ENCODE data around the gene RNF115.
"Not testable (repeated sequence)": the region's sequence is repeated elsewhere in the genome, so short reads cannot be mapped to it uniquely, and the experiment has no call there.

Gene RNF115

DNA sequence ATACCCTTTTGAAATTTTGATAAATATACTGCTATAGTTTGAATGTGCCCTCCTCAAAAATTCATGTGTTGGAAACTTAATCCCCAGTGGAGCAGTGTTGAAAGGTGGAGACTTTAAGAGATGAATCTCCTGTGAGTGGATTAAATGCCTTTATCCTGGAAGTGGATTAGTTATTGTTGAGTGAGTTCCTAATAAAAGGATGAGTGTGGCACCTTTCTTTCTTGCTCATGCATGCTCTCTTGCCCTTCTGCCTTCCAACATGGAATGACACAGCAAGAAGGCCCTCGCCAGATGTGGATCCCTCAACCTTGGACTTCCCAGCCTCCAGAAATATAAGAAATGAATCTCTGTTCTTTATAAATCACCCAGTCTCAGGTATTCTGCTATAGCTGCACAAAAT lies 52.8 kb downstream of the RNF115 start:
- no peak for DNase-seq

DNA sequence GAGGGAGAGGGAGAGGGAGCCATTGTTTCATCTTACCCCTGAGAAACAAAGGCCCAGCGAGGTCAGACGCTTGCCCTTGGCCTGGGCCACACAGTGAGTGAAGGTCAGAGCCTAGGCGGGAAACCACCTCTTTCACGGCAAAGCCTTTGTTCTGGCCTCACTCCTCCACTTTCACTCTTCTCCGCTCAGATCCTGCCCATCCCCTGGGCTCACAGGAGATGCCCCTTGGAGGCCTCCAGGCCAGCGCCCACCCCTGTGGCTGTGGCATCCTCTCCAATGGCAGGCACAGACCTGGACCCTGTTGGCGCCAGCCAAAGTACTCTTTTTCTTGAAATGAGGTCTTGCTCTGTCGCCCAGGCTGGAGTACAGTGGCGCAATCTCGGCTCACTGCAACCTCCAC lies 55.9 kb downstream of the RNF115 start:
- not testable (repeated sequence) for DNase-seq

DNA sequence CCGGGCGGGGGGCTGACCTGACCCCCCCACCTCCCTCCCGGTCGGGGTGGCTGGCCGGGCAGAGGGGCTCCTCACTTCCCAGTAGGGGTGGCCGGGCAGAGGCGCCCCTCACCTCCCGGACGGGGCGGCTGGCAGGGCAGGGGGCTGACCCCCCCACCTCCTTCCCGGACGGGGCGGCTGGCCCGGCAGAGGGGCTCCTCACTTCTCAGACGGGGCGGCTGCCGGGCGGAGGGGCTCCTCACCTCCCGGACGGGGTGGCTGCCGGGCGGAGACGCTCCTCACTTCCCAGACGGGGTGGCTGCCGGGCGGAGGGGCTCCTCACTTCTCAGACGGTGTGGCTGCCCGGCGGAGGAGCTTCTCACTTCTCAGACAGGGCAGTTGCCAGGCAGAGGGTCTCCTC lies 57.0 kb downstream of the RNF115 start:
- DNase-seq = not testable (repeated sequence)

DNA sequence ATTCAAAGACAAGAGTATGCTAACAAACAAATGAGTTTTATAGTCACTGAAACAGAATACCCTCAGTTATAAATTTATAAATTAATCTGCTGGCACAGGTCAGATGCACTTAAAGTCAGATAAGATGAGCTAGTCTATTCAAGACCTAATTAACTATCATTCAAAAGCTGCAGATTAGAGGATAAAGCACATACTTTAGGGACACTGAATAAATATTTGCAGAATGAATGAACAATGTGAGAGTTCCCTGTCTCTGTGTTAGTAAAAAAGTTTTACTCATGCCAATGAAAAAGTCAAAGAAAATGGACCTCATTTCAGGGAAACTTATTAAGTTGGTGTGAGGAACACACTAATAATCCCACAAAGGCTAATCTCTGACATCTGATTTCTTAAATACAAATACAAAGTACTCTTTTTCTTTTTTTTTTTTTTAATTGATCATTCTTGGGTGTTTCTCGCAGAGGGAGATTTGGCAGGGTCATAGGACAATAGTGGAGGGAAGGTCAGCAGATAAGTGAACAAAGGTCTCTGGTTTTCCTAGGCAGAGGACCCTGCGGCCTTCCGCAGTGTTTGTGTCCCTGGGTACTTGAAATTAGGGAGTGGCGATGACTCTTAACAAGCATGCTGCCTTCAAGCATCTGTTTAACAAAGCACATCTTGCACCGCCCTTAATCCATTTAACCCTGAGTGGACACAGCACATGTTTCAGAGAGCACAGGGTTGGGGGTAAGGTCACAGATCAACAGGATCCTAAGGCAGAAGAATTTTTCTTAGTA lies 58.1 kb downstream of the RNF115 start:
- not testable (repeated sequence) for DNase-seq

DNA sequence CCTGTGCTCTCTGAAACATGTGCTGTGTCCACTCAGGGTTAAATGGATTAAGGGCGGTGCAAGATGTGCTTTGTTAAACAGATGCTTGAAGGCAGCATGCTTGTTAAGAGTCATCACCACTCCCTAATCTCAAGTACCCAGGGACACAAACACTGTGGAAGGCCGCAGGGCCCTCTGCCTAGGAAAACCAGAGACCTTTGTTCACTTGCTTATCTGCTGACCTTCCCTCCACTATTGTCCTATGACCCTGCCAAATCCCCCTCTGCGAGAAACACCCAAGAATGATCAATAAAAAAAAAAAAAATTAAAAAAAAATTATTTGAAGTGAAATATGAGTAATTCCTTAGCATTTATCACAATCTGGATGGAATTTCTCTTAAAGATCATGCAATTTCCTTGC lies 58.8 kb downstream of the RNF115 start:
- not testable (repeated sequence) for DNase-seq

DNA sequence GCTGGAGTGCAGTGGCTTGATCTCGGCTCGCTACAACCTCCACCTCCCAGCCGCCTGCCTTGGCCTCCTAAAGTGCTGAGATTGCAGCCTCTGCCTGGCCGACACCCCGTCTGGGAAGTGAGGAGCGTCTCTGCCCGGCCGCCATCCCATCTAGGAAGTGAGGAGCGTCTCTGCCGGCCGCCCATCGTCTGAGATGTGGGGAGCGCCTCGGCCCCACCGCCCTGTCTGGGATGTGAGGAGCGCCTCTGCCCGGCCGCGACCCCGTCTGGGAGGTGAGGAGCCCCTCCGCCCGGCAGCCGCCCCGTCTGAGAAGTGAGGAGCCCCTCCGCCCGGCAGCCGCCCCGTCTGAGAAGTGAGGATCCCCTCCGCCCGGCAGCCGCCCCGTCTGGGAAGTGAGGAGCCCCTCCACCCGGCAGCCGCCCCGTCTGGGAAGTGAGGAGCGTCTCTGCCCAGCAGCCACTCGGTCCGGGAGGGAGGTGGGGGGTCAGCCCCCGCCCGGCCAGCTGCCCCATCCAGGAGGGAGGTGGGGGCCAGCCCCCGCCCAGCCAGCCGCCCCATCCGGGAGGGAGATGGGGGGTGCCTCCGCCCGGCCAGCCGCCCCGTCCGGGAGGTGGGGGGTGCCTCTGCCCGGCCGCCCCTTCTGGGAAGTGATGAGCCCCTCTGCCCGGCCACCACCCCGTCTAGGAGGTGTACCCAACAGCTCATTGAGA lies 59.5 kb downstream of the RNF115 start:
- DNase-seq = not testable (repeated sequence)

DNA sequence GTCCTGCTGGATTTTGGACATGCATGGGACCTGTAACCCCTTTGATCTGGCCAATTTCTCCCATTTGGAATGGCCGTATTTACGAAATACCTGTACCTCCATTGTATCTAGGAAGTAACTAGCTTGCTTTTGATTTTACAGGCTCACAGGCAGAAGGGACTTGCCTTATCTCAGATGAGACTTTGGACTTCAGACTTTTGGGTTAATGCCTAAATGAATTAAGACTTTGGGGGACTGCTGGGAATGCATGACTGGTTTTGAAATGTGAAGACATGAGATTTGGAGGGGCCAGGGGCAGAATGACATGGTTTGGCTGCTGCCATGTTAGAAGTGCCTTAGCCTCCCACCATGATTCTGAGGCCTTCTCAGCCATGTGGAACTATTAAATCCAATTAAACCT lies 61.9 kb downstream of the RNF115 start:
- DNase-seq = not testable (repeated sequence)

DNA sequence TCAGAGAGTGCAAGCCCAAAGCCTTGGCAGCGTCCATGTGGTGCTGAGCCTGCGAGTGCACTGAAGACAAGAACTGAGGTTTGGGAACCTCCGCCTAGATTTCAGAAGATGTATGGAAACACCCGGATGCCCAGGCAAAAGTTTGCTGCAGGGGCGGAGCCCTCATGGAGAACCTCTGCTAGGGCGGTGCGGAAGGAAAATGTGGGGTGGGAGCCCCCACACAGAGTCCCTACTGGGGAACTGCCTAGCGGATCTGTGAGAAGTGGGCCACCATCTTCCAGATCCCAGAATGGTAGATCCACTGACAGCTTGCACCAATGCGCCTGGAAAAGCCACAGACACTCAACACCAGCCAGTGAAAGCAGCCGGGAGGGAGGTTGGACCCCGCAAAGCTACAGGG lies 62.4 kb downstream of the RNF115 start:
- DNase-seq = not testable (repeated sequence)

DNA sequence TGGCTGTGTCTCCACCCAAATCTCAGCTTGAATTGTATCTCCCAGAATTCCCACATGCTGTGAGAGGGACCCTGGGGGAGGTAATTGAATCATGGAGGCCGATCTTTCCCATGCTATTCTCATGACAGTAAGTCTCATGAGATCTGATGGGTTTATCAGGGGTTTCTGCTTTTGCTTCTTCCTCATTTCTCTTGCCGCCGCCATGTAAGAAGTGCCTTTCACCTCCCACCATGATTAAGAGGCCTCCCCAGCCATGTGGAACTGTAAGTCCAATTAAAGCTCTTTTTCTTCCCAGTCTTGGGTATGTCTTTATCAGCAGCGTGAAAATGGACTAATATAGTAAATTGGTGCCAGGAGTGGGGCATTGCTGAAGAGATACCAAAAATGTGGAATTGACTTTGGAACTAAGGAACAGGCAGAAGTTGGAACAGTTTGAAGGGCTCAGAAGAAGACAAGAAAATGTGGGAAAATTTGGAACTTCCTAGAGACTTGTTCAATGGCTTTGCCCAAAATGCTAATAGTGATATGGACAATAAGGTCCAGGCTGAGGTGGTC lies 63.4 kb downstream of the RNF115 start:
- DNase-seq = not testable (repeated sequence)

DNA sequence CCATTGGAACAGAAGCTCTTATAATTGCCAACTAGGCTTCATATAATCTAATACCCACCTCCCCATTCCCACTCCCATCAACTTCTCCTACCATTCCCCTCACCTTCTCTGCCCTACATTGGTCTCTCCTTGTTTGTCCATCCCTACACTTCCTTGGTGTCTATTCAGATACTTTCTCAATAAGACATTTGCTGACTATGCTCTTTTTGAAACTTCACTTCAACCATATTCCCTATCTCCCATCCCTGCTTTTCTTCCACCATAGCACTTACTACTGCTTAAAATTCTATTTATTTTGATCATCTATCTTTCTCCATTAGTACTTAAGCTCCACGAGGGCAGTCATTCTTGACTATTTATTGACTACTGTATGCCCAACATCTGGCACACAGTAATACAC lies 64.2 kb downstream of the RNF115 start:
- no peak for DNase-seq

DNA sequence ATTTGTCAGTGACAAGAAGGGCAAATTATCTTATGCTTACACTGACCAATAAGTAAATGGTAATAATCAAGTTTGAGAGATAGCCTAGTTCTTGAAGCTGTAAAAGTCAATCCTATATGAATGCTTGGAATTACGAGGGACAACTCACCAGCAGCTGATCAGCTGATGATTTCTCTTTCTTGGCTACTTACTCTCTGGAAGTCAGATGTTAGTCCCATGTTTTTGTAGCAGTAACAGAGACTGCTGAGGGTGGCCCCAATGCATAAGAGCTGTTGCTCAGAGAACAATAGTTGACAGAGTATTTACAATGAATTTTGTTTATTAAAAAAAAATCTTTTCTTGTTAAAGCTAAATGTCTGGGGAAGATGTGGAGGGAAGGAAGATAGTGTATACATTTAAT lies 65.3 kb downstream of the RNF115 start:
- no peak for DNase-seq

DNA sequence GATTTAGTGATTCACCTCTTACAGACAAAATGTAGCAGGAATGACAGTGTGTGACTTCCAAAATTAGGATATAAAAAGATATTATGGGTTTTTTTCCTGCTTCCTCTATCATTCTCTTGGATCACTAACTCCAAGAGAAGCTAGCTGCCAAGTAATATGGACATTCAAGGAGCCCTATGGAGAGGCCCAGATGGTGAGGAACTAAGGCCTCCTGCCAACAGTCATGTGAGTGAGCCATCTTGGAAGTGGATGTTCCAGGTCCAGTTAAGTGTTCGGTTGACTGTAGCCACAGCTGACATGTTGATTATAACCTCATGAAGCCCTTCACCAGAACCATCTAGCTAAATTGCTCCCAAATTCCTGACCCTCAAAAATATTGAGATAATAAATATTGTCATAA lies 65.8 kb downstream of the RNF115 start:
- no peak for DNase-seq

DNA sequence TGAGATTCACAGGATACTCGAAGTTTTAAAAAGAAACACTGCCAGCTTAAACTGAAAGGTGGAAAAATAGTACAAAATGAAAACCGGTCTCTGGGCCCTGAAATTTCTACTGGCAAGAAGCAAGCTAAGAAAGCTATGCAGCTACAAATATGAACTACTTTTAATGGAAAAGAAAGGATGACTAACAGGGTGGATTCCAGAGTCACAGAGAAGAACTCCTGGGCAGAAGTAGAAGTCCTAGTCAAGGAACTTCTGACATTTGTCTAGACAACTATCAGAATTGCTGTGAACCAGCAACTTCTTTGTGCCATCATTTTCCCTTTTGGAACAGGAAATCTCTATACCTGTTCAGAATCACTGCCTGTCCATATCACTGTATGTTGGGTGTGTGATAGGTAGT lies 66.5 kb downstream of the RNF115 start:
- no peak for DNase-seq

DNA sequence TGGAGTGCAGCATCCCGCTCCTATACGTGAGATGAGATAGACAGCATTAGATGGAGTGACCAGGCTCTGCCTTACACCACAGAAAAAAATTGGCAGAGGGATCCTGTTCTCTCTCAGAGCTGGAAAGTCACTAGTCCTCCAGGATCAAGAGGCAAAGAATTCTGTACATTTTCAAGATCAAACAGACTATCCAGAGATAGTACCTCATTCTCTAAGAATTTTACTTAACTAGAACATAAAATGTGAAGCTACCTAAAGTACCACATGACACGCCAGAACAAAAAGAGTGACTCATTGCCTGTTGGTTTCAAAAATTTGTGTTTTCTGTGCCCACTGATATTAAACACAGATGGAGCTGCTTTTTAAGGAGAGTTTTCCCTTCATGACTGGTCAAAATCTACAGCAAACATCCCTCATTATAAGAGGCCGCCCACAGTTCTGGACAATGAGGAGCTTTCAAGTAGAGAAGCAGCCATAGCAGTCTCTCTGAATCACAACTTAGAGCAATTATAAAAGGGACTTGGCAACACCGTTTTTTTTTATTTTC lies 72.3 kb downstream of the RNF115 start:
- no peak for DNase-seq

DNA sequence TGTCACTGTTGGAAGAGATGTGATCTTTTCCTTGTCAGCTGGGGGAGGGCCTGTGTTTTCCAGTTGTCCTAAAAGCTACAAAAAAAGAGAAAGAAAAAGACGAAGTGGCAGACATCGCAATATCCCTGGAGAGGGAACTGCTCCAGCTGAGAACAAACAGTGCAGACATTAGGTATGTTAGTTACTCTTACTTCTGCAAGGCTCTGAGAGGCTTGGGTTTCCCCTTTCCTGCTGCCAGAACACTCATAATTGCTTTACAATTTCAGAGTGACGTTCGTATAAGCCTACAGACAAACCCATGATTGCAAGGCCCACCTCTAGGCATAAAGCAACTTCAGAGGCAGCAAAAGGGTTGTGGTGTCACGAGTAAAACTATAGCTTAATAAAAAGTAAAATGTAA lies 73.5 kb downstream of the RNF115 start:
- no peak for DNase-seq

DNA sequence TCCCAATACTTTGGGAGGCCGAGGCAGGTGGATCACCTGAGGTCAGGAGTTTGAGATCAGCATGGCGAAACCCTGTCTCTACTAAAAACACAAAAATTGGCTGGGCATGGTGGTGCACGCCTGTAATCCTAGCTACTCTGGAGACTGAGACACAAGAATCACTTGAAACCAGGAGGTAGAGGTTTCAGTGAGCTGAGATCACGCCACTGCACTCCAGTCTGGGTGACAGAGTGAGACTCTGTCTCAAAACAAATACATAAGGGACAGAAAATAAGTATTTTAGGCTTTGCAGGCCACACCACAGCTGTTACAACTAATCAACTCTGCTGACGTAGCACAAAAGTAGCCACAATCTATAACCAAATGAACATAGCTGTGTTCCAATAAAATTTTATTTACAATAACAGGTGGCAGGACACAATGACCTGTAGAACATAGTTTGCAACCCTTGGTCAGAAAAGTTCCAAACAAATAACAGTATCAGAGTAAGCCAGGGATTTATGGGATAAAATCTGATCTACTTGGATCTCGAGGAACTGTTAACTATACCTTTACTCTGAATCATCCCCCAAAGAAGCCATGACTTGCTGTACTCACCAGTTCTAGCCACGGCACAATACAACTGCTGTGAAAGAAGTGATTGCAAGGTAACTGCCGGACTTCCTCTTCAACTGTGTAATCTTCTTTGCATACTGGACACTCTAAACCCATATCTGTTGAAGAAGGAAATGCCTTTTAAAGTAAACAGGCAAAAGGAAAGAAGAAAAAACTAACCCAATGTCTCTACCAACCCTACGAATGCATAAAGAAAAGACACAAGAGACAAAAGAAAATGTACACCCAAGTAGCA lies 76.3 kb downstream of the RNF115 start:
- DNase-seq = no peak

DNA sequence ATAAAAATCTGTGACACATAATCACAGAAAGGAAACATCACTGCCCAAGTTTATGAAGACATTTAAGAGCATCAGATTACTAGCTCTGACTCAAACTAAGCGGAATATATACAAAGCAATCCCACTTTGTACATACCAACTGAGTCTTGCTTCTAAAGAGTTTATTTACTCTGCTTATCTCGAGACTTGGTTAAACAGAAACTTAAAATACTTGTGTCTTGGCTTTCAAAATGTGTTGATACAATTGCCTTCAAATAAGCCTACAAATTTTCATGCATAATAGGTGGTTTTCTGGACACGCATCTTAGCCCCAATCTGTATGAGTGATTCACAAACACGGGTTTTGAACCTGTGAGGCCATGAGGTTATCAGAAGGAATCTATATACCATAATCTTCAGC lies 83.6 kb downstream of the RNF115 start:
- DNase-seq = no peak

DNA sequence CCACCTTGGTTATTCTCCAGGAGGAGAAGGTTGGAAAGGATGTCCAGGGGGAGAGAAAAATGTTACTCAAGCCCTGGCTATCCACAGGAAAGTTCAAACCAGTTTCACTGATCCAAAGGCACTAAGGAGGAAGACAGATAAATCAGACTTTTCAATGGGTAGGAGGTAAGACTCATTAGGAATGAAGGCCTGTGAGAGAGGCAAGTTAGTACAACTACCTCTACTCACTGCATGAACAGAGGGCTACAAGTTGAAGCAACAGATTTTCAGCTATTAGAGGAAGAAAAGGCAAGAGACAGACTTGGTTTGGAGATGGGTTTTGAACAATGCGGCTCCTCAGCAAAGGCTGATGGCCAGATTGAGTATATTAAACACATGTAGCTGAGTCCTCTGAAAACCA lies 87.7 kb downstream of the RNF115 start:
- no peak for DNase-seq

DNA sequence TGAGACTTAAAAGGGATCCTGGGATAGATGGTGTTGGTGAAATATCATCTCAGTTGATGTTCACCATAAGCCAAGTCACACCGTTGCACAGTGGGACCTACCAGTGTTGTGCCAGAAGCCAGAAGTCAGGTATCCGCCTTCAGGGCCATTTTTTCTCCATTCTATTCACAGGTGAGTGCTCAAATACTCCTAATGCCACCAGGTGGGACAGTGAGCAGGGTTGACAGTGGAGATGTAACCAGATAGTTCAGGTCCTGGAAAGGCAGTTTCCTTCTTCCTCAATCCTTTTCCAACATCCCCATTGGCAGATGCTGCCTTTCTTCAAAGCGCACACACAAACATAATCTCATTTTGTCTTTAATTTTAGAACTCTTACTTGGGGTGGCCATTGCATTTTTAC lies 93.0 kb downstream of the RNF115 start:
- no peak for DNase-seq

DNA sequence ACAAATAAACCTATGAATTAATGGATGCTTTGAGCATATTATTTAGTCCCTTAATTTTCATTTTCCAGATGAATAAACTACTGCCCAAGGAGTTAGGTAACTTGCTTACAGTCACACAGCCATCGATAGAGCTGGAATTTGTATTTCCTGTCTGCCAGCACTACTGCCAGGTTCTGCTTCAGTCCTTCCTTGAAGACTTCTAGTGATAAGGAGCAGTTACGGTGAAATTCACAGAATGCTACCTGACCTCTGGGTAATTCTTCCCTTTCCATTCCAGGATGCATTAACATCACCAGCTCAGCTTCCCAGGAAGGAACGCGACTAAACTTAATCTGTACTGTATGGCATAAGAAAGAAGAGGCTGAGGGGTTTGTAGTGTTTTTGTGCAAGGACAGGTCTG lies 93.4 kb downstream of the RNF115 start:
- DNase-seq = no peak

DNA sequence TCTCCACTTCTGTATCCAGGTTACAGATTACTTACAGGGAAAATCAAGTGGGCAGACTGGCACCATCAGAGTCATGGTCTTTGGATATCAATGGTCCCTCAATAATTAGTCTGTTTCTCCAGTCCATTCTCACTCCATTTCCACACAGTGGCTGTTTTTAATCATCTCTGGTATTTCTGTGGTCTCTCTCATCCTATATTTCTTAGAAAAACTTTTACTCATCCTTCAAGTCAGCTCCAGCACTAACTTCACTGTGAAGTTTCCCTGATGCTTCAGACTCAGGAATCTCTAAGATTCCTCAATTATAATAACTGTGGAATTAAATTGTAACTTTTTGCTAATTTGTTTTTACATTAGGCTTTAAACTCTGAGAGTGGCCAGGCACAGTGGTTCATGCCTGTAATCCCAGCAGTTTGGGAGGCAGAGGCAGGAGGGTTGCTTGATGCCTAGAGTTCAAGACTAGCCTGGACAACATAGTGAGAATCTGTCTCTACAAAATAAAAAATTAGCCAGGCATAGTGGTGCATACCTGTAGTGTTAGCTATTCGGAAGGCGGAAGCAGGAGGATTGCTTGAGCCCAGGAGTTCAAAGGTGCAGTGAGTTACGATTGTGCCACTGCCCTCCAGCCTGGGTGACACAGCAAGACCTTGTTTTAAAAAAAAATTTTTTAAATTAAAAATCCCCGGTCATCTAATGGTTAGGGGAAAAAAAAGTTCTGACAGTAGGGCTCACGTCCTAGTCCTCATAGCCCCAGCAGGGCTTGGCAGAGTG lies 94.0 kb downstream of the RNF115 start:
- DNase-seq = no peak

DNA sequence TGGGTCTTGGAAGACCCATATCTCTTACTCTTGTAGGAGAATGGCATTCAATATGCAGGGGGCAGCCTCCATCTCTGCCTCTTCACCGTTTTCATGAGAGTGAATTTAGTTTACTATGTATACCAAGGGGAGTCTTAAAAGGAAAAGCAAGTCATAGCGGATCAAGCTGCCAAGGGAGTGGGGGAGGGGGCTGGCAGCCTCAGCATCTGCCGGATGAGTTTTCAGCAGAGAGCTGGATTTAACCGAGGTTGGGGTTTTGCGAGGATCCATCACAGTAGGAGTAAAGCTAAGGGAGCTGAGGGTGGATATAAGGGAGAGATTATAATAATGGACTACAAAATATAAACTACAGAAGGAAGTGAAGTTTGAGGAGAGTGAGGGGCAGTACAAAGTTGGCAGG lies 94.7 kb downstream of the RNF115 start:
- no peak for DNase-seq
